ENCODE measurements around the gene DEPP1. TPM values are rescaled to one million over a fixed set of nuclear protein-coding genes. Genes with fewer than 3 reads are reported as not detected.
A peak's percentile ranks its signal among the peaks of the same experiment; 100 is the strongest.

DEPP1 gene
- total RNA-seq, 1 donor from 2014 or later = 20.1 TPM

- TF ChIP-seq, protein P1, sequence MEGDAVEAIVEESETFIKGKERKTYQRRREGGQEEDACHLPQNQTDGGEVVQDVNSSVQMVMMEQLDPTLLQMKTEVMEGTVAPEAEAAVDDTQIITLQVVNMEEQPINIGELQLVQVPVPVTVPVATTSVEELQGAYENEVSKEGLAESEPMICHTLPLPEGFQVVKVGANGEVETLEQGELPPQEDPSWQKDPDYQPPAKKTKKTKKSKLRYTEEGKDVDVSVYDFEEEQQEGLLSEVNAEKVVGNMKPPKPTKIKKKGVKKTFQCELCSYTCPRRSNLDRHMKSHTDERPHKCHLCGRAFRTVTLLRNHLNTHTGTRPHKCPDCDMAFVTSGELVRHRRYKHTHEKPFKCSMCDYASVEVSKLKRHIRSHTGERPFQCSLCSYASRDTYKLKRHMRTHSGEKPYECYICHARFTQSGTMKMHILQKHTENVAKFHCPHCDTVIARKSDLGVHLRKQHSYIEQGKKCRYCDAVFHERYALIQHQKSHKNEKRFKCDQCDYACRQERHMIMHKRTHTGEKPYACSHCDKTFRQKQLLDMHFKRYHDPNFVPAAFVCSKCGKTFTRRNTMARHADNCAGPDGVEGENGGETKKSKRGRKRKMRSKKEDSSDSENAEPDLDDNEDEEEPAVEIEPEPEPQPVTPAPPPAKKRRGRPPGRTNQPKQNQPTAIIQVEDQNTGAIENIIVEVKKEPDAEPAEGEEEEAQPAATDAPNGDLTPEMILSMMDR (conservative IDR thresholded peaks at IDR 0.05; ENCODE audit: low read depth, low read length) = peak; percentile 93
- DNase-seq (ENCODE audit: low read depth) = no peak
- peak overlapping the region; percentile 41 for H3K4me3 ChIP-seq (ENCODE audit: low read depth, low read length)
Measured at GRCh38 chr10:44974628-44975430, 3.8 kb downstream of the DEPP1 start.

- peak overlapping the region; percentile 35 for H3K4me3 ChIP-seq (ENCODE audit: low read depth, low read length)
- no peak for DNase-seq (ENCODE audit: low read depth)
- TF ChIP-seq, protein P1 (conservative IDR thresholded peaks at IDR 0.05; ENCODE audit: low read depth, low read length) = no peak
Measured at GRCh38 chr10:44974082-44974627, 4.5 kb downstream of the DEPP1 start.

DNA sequence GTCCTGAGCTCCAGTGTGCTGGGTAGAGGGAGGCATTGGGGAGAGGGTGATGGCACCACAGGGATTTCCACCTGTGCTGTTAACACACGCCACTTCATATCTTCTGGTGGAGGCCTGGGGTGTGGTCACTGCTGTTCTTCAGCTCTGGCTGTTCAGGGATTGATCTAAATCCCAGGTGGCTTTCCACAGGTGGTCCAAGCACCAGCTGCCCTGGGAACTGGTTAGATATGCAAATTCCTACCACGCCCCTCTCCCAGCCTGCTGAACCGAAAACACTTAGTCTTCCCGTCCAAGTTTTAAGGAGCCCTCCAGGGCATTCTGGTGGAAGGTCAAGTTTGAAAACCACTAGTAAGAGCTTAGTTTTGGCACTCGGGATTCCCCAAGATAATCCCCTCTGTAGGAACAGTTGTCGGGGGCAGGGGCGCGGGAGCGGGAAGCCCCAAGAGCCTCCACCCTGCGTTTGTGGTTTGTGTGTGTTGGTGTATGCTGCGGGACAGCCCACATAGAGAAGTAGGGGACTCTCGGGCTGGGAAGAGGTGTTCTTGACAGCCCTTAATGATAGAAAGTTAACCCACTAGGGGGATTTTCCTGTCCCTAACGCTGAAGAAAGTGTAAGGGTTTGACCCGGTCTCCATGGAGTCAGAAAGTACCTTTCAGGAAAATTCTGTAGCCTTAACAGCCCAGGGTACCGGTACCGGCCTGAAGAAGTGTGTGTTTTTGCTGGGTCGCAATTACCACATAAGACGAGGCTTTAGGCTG, 5.1 kb downstream of the DEPP1 start:
- no peak for DNase-seq (ENCODE audit: low read depth)
- TF ChIP-seq, protein P1 (conservative IDR thresholded peaks at IDR 0.05; ENCODE audit: low read depth, low read length) = no peak
- H3K4me3 ChIP-seq (ENCODE audit: low read depth, low read length) = no peak overlapping the region

GRCh38 chr10:44972874-44973306, 5.7 kb downstream of the DEPP1 start:
- no peak overlapping the region for H3K4me3 ChIP-seq (ENCODE audit: low read depth, low read length)
- TF ChIP-seq, protein P1 (conservative IDR thresholded peaks at IDR 0.05; ENCODE audit: low read depth, low read length) = no peak
- no peak for DNase-seq (ENCODE audit: low read depth)

DNA sequence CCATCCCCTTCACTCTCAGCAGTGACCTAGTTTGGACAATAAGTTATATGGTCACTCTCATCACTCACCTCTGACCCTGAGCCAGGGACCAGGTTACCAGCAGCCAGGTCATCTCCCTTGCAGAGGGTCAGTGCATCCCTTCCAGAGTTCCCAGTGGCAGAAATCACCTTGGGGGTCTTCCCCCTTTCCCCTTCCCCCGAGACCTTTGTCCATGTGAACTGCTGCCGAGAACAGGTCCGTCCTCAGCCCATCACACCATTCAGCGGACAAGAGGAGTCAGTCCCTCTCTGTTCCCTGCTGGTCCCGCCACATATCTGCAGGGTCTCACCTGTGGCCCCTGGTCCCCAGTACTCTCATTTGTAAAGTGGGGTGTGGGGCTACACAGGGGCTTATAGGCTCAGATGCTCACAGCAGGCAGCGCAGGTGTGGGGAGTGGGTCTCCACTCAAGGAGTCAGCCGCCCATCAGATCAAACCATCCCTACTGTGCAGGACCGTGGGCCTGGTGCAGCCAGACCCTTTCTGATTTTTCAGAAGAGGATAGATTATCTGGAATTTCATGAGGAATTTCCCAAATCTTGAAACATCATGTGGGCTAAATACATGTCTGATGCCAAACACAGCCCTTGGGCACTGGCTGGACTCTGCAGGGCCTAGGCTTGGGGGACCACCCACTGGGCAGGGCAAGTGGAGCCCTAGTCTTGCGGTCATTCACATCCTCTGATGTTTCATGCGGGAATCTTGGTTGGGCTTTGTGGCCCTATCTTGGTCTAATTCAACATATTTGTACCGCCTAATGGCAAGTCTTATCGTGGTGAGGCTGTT, 6.5 kb downstream of the DEPP1 start:
- no peak overlapping the region for H3K4me3 ChIP-seq (ENCODE audit: low read depth, low read length)
- no peak for DNase-seq (ENCODE audit: low read depth)
- TF ChIP-seq, protein P1 (conservative IDR thresholded peaks at IDR 0.05; ENCODE audit: low read depth, low read length) = no peak

- H3K4me3 ChIP-seq (ENCODE audit: low read depth, low read length) = no peak overlapping the region
- DNase-seq (ENCODE audit: low read depth) = no peak
- TF ChIP-seq, protein P1 (conservative IDR thresholded peaks at IDR 0.05; ENCODE audit: low read depth, low read length) = no peak
Measured at GRCh38 chr10:44971434-44971833, 7.2 kb downstream of the DEPP1 start.

Data from epithelial cell of proximal tubule (primary cell).